ENCODE results near the gene PCID2.
A peak's percentile ranks its signal among the peaks of the same experiment; 100 is the strongest.

PCID2 gene

DNA sequence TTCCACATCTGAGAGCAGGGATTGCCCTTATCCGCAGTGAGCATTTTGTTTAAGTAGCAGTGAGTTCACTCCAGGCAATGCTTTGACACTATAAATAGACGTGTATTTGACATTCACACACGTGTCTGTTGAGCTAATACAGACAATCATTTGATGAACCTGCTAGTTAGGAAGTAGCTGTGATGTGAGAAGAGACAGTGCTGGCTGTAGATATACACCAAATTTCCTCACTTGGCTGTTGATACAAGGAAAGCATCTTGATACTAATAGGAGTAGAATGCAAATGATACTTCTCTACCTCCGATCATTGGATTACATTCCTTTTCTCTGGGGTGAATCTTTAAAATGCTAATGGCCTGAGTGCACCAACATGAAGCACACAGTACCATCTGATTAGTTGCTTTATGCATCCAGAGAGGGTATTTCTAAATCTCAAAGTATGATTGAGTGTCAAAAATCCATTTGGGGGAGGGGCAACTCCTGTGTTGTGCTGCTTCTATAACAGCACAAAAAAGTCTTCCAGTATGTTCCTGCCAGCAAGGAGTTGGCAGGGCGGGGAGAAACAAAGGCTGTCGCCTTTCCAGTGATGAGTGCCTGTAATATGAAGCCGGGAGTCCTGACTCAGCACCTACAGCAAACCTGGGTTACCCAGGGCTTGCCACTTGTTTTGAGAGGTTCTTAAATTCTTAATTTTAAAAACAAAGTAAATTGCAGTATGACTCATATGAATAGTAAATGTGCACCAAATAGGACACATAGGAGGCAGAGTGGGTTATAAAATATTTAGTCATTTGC, 8.0 kb upstream of the PCID2 start:
- TF ChIP-seq, protein P1, sequence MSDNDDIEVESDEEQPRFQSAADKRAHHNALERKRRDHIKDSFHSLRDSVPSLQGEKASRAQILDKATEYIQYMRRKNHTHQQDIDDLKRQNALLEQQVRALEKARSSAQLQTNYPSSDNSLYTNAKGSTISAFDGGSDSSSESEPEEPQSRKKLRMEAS (IDR thresholded peaks at IDR 0.05; ENCODE audit: low read depth, low read length) = no peak
- TF ChIP-seq POLR2A (IDR thresholded peaks at IDR 0.05; ENCODE audit: extremely low read depth, insufficient read length) (no peak), MYC (IDR thresholded peaks at IDR 0.05; ENCODE audit: low read depth, low read length) (no peak)
- TF ChIP-seq, protein P2, sequence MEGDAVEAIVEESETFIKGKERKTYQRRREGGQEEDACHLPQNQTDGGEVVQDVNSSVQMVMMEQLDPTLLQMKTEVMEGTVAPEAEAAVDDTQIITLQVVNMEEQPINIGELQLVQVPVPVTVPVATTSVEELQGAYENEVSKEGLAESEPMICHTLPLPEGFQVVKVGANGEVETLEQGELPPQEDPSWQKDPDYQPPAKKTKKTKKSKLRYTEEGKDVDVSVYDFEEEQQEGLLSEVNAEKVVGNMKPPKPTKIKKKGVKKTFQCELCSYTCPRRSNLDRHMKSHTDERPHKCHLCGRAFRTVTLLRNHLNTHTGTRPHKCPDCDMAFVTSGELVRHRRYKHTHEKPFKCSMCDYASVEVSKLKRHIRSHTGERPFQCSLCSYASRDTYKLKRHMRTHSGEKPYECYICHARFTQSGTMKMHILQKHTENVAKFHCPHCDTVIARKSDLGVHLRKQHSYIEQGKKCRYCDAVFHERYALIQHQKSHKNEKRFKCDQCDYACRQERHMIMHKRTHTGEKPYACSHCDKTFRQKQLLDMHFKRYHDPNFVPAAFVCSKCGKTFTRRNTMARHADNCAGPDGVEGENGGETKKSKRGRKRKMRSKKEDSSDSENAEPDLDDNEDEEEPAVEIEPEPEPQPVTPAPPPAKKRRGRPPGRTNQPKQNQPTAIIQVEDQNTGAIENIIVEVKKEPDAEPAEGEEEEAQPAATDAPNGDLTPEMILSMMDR (IDR thresholded peaks at IDR 0.05; ENCODE audit: low read depth, low read length) = no peak
- H3K4me3 ChIP-seq (ENCODE audit: low read depth, low read length) = no peak overlapping the region
- DNase-seq (ENCODE audit: low read depth) = no peak

GRCh38 chr13:113211774-113212173, 3.3 kb upstream of the PCID2 start:
- DNase-seq (ENCODE audit: low read depth) = peak; percentile 61
- TF ChIP-seq, protein P1 (IDR thresholded peaks at IDR 0.05; ENCODE audit: low read depth, low read length) = no peak
- TF ChIP-seq, protein P2 (IDR thresholded peaks at IDR 0.05; ENCODE audit: low read depth, low read length) = peak; percentile 37
- H3K4me3 ChIP-seq (ENCODE audit: low read depth, low read length) = peak overlapping the region; percentile 1

DNA sequence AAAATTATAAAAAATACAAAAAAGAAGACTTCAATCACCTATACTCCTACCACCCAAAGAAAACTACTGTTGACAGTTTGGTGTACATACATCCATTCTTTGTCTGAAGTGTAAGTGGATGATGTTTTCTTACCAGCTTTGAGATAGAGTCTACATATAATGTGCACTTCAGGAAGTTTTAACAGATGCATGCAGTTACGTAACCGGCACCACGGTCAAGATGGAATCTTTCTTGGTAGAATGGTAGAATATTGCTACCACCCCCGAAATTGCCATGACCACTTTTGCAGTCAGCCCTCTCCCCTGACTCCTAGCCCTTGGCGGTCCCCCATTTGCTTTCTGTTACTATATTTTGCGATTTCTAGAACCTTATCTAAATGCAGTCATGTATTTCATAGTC, 2.4 kb upstream of the PCID2 start:
- peak; percentile 75 for DNase-seq (ENCODE audit: low read depth)
- peak overlapping the region; percentile 91 for H3K4me3 ChIP-seq (ENCODE audit: low read depth, low read length)

GRCh38 chr13:113209759-113210421, 1.4 kb upstream of the PCID2 start:
- DNase-seq (ENCODE audit: low read depth) = peak; percentile 77
- peak overlapping the region; percentile 91 for H3K4me3 ChIP-seq (ENCODE audit: low read depth, low read length)

More for the DNA sequence above, 2.4 kb upstream of the PCID2 start:
- TF ChIP-seq, protein P1 (IDR thresholded peaks at IDR 0.05; ENCODE audit: low read depth, low read length) = peak; percentile 36; the same call in 1 of the 2 replicates
- no peak for TF ChIP-seq POLR2A (IDR thresholded peaks at IDR 0.05; ENCODE audit: extremely low read depth, insufficient read length)

GRCh38 chr13:113209336-113209758, 878 bp upstream of the PCID2 start, which contains the start of gene CUL4A:
Gene CUL4A, plus strand, starts transcription at chr13:113209613. Its CDS starts 15 bp downstream, at chr13:113209628.
- peak; percentile 52 for TF ChIP-seq POLR2A (IDR thresholded peaks at IDR 0.05; ENCODE audit: extremely low read depth, insufficient read length)
- TF ChIP-seq, protein P2 (IDR thresholded peaks at IDR 0.05; ENCODE audit: low read depth, low read length) = no peak
- peak within 1 kb of the TSS; percentile 91 for H3K4me3 ChIP-seq (ENCODE audit: low read depth, low read length)
- DNase-seq (ENCODE audit: low read depth) = peak; percentile 86

More at GRCh38 chr13:113209759-113210421, 1.4 kb upstream of the PCID2 start:
- TF ChIP-seq, protein P1 (IDR thresholded peaks at IDR 0.05; ENCODE audit: low read depth, low read length) = peak; percentile 93
- TF ChIP-seq POLR2A (IDR thresholded peaks at IDR 0.05; ENCODE audit: extremely low read depth, insufficient read length) = peak; percentile 8
- TF ChIP-seq, protein P2 (IDR thresholded peaks at IDR 0.05; ENCODE audit: low read depth, low read length) = no peak
- peak; percentile 94 for TF ChIP-seq MYC (IDR thresholded peaks at IDR 0.05; ENCODE audit: low read depth, low read length)

DNA sequence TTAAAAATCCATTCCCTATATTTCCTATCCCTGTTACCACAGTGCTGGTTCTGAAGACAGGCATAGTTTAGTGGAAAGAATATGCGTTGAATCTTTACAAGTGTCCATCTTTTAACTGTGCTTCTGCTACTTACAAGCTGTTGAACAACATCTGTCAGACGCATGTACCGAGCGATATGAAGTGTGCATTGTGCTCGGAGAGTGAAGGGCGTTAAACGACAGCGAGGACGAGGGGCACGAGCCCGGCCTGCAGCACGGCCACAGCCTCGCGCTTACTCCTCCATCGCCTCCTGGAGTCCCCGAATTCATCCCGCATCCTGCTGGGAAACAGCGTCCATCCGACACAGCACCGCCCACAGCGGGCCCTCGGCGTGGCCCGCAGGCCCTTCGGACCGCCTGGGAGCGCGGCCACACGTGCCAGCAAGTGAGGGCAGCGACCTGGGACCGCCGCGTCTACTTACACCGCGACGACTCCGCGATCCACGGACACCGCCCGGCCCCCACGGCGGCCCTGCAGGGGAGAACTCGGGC, 514 bp downstream of the PCID2 start:
- TF ChIP-seq, protein P1 (IDR thresholded peaks at IDR 0.05; ENCODE audit: low read depth, low read length) = peak; percentile 77
- TF ChIP-seq MYC (IDR thresholded peaks at IDR 0.05; ENCODE audit: low read depth, low read length) = peak; percentile 79
- TF ChIP-seq, protein P2 (IDR thresholded peaks at IDR 0.05; ENCODE audit: low read depth, low read length) = no peak
- DNase-seq (ENCODE audit: low read depth) = peak; percentile 59

More for the DNA sequence above, 514 bp downstream of the PCID2 start:
- H3K4me3 ChIP-seq (ENCODE audit: low read depth, low read length) = peak overlapping the region; percentile 87
